ENCODE measurements around the gene NBPF15. TPM values are rescaled to one million over a fixed set of nuclear protein-coding genes. Genes with fewer than 3 reads are reported as not detected.
"Not testable (repeated sequence)": the region's sequence is repeated elsewhere in the genome, so short reads cannot be mapped to it uniquely, and the experiment has no call there.

NBPF15 gene
- polyA plus RNA-seq, 4 donors, result 2.4 to 27.9 (median 5.2) TPM

GRCh38 chr1:144402807-144403206, 58.7 kb downstream of the NBPF15 start:
- not testable (repeated sequence) for H3K36me3 ChIP-seq (ENCODE audit: control insufficient read depth in 3 of 3, insufficient read depth in 2 of 3, low read depth in 1 of 3, low read length in 3 of 3); H3K4me3 ChIP-seq (ENCODE audit: low read depth in 1 of 3, low read length in 3 of 3); FAIRE-seq; H3K4me1 ChIP-seq (ENCODE audit: control insufficient read depth in 3 of 3, insufficient read depth in 2 of 3, low read depth in 1 of 3, low read length in 2 of 3); H3K9me3 ChIP-seq (ENCODE audit: control insufficient read depth in 2 of 2, insufficient read depth in 1 of 2, low read depth in 1 of 2, low read length in 1 of 2); DNase-seq; H3K27ac ChIP-seq (ENCODE audit: low read depth in 1 of 3, low read length in 2 of 3); H3K27me3 ChIP-seq (ENCODE audit: control insufficient read depth in 3 of 3, insufficient read depth in 3 of 3, low read length in 3 of 3)
- 66 to 68% (median 66%) methylated on average over 4 to 5 of the region's 5 CpGs for WGBS, 3 donors

GRCh38 chr1:144371651-144372050, 89.8 kb downstream of the NBPF15 start:
- not testable (repeated sequence) for H3K36me3 ChIP-seq (ENCODE audit: control insufficient read depth in 3 of 3, insufficient read depth in 2 of 3, low read depth in 1 of 3, low read length in 3 of 3); H3K27ac ChIP-seq (ENCODE audit: low read depth in 1 of 3, low read length in 2 of 3); H3K4me3 ChIP-seq (ENCODE audit: low read depth in 1 of 3, low read length in 3 of 3); DNase-seq; H3K4me1 ChIP-seq (ENCODE audit: control insufficient read depth in 3 of 3, insufficient read depth in 2 of 3, low read depth in 1 of 3, low read length in 2 of 3); H3K27me3 ChIP-seq (ENCODE audit: control insufficient read depth in 3 of 3, insufficient read depth in 3 of 3, low read length in 3 of 3); FAIRE-seq; H3K9me3 ChIP-seq (ENCODE audit: control insufficient read depth in 2 of 2, insufficient read depth in 1 of 2, low read depth in 1 of 2, low read length in 1 of 2)
- WGBS, 3 donors, result no CpG with 5 or more reads among the region's 3 CpGs

Other genes with a start within 250 kb of the NBPF15 start
- not detected for gene PPIAL4E, start 88.0 kb downstream of the NBPF15 start, polyA plus RNA-seq
- gene PPIAL4F, start 131.2 kb upstream of the NBPF15 start, polyA plus RNA-seq, result not detected